HepG2 (cell line): ENCODE measurements around the gene ISCU. TPM values are rescaled to one million over a fixed set of nuclear protein-coding genes. Genes with fewer than 3 reads are reported as not detected.
A peak's percentile ranks its signal among the peaks of the same experiment; 100 is the strongest.

Source experiments
- AKAP8 ChIP-seq: sonication (generic); formaldehyde crosslinking; IDR thresholded peaks from 2 replicates; pipeline ENCODE4 v1.5.1; 2020; ENCODE audit warnings: mild to moderate bottlenecking, missing genetic modification reagents
- DMTF1 ChIP-seq: sonication (generic); formaldehyde crosslinking; IDR thresholded peaks from 2 replicates; pipeline ENCODE4 v1.4.0; 2020; ENCODE audit warnings: mild to moderate bottlenecking, missing genetic modification reagents
- GMEB2 ChIP-seq: IDR thresholded peaks from 2 replicates; pipeline ENCODE4 v1.6.1; 2016; ENCODE audit warnings: missing biosample characterization, missing genetic modification reagents, low read depth
- GTF2F1 ChIP-seq: fragments of 150-350 bp; IDR thresholded peaks from 2 replicates; pipeline ENCODE4 v1.6.1; 2014; ENCODE audit warnings: low read length
- HES4 ChIP-seq: sonication (generic); formaldehyde crosslinking; IDR thresholded peaks from 2 replicates; pipeline ENCODE4 v1.9.0; 2021; ENCODE audit warnings: mild to moderate bottlenecking, missing genetic modification reagents, borderline replicate concordance
- HOXA7 ChIP-seq: sonication (generic); formaldehyde crosslinking; IDR thresholded peaks from 2 replicates; pipeline ENCODE4 v1.8.1; 2022; ENCODE audit warnings: mild to moderate bottlenecking, missing genetic modification reagents, moderate library complexity
- KLF13 ChIP-seq: sonication (generic); formaldehyde crosslinking; IDR thresholded peaks from 2 replicates; pipeline ENCODE4 v1.4.0; 2020; ENCODE audit warnings: mild to moderate bottlenecking, missing genetic modification reagents
- RARG ChIP-seq: sonication (generic); formaldehyde crosslinking; IDR thresholded peaks from 2 replicates; pipeline ENCODE4 v1.4.0; 2020; ENCODE audit warnings: low read depth, mild to moderate bottlenecking, missing genetic modification reagents
- THAP11 ChIP-seq: IDR thresholded peaks from 2 replicates; pipeline ENCODE4 v1.6.1; 2016; ENCODE audit warnings: missing biosample characterization, missing genetic modification reagents
- WIZ ChIP-seq: sonication (generic); formaldehyde crosslinking; IDR thresholded peaks from 2 replicates; pipeline ENCODE4 v1.5.1; 2020; ENCODE audit warnings: mild to moderate bottlenecking, missing genetic modification reagents
- ZHX1 ChIP-seq: sonication (generic); formaldehyde crosslinking; IDR thresholded peaks from 2 replicates; pipeline ENCODE4 v1.8.1; 2022; ENCODE audit warnings: low read depth, mild to moderate bottlenecking, missing genetic modification reagents
- ZKSCAN5 ChIP-seq: sonication (generic); formaldehyde crosslinking; IDR thresholded peaks from 2 replicates; pipeline ENCODE4 v1.5.1; 2020; ENCODE audit warnings: mild to moderate bottlenecking, missing genetic modification reagents
- ZNF282 ChIP-seq: fragments of 450-650 bp; IDR thresholded peaks from 2 replicates; pipeline ENCODE4 v1.6.1; 2018; ENCODE audit not compliant: partially characterized antibody
- ZNF331 ChIP-seq: sonication (generic); formaldehyde crosslinking; IDR thresholded peaks from 2 replicates; pipeline ENCODE4 v1.4.0; 2020; ENCODE audit warnings: missing genetic modification reagents
- ZNF354B ChIP-seq: sonication (generic); formaldehyde crosslinking; IDR thresholded peaks from 2 replicates; pipeline ENCODE4 v1.8.0; 2022; ENCODE audit warnings: mild to moderate bottlenecking, missing genetic modification reagents
- ZNF362 ChIP-seq: sonication (generic); formaldehyde crosslinking; IDR thresholded peaks from 2 replicates; pipeline ENCODE4 v1.4.0; 2020; ENCODE audit warnings: missing genetic modification reagents, mild to moderate bottlenecking, borderline replicate concordance
- ZNF710 ChIP-seq: sonication (generic); formaldehyde crosslinking; IDR thresholded peaks from 2 replicates; pipeline ENCODE4 v1.5.0; 2020; ENCODE audit warnings: mild to moderate bottlenecking, missing genetic modification reagents, borderline replicate concordance
- ZNF761 ChIP-seq: sonication (generic); formaldehyde crosslinking; conservative IDR thresholded peaks from 2 replicates; pipeline ENCODE4 v1.4.0; 2020; ENCODE audit warnings: mild to moderate bottlenecking, missing genetic modification reagents
- ZNF841 ChIP-seq: sonication (generic); formaldehyde crosslinking; IDR thresholded peaks from 2 replicates; pipeline ENCODE4 v1.8.1; 2023; ENCODE audit warnings: missing genetic modification reagents, borderline replicate concordance
- ZNF879 ChIP-seq: sonication (generic); formaldehyde crosslinking; IDR thresholded peaks from 2 replicates; pipeline ENCODE4 v1.8.1; 2023; ENCODE audit warnings: missing genetic modification reagents
- polyA plus RNA-seq, 8 experiments: library from polyadenylated mRNA; depleted of rRNA in 3 of 8; stranded (reverse) in 7 of 8; unstranded in 1 of 8; fragments of >200 nt; fragmentation: Illumina TruSeq in 4 of 8; extraction: Trizol in 4 of 8; gene quantifications; 2 replicates each; pipeline versions ENCODE4 v1.2.1 to v1.2.3, GENCODE V29; 2011 to 2016; ENCODE audit warnings: low read depth in 4 of 8, missing spikeins in 1 of 8, mixed read lengths in 1 of 8; ENCODE audit not compliant: insufficient read depth in 1 of 8
- total RNA-seq, 5 experiments: library from RNA; depleted of rRNA; stranded (reverse); fragments of >200 nt; fragmentation: Illumina TruSeq; extraction: Trizol; gene quantifications; 2 replicates each; pipeline ENCODE4 v1.2.3, GENCODE V29; 2016; ENCODE audit warnings: low read depth in 1 of 5

Gene ISCU
- total and polyA plus RNA-seq, 2 of the 13 experiments (the other 11 are each of a cell fraction or from before 2014, with no cell fraction given) = 94.4 to 107 TPM

GRCh38 chr12:108562348-108563135 lies at the start of gene ISCU (continued):
- peak; percentile 81; the same call in 1 of the 2 replicates for TF ChIP-seq ZHX1 (CRISPR knock-in tag)
- TF ChIP-seq ZNF841 (CRISPR knock-in tag) = no peak
- TF ChIP-seq AKAP8 = no peak
- 0 out of 2 replicates have a peak, but pooled peaks have one; percentile 46 for TF ChIP-seq KLF13 (CRISPR knock-in tag)
- peak; percentile 90 for TF ChIP-seq THAP11 (CRISPR knock-in tag)
- no peak for TF ChIP-seq WIZ
- peak; percentile 74 for TF ChIP-seq HES4 (CRISPR knock-in tag)
- TF ChIP-seq ZNF362 = no peak
- peak; percentile 8; the same call in 1 of the 2 replicates for TF ChIP-seq ZNF331
- TF ChIP-seq ZNF761 (CRISPR knock-in tag) = no peak
- peak; percentile 93; the same call in 1 of the 2 replicates for TF ChIP-seq ZNF354B (CRISPR knock-in tag)
- no peak for TF ChIP-seq DMTF1 (CRISPR knock-in tag)
- no peak for TF ChIP-seq GMEB2 (CRISPR knock-in tag)
- no peak for TF ChIP-seq ZNF282
- TF ChIP-seq ZNF879 = no peak
- peak; percentile 81; the same call in 1 of the 2 replicates for TF ChIP-seq ZNF710 (CRISPR knock-in tag)
- no peak for TF ChIP-seq GTF2F1
- no peak for TF ChIP-seq HOXA7 (CRISPR knock-in tag)
- no peak for TF ChIP-seq RARG
- no peak for TF ChIP-seq ZKSCAN5 (CRISPR knock-in tag)
